GM15510 (cell line): ENCODE data around the gene DMD.

Source experiments
- POLR2A ChIP-seq: IDR thresholded peaks from 3 replicates; pipeline ENCODE4 v1.6.1; 2011; ENCODE audit warnings: borderline replicate concordance; ENCODE audit not compliant: insufficient read length; ENCODE audit errors: extremely low read depth

Gene DMD

DNA sequence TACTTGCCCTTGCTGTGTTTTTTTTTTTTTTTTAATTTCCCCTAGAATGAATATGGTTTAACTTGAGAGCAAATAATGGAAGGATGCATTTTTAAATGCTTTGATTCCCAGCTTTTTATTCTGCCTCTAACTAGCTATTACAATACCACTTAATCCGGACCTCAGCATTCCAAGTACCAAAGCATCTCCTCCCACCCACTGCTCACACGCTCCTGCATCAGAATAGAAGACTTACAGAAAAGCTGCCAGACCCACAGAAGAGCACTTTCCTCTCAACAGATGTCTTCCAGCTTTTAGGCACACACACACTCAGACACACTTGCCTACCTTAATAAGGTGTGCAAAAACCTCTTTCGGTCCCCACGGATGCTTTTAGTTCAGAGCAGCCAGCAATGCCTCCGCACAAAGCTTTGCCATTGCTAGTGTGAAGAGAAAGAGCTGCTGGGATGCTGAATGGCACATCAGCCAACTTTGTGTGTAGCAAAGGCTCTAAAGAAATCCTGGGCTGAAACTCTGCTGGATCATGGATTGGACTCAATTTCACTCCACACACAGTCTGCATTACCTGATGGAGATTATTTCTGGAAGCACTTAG is 1056.2 kb downstream of the DMD start:
- TF ChIP-seq POLR2A = no peak

- TF ChIP-seq POLR2A = no peak
These were observed 1057.8 kb downstream of the DMD start for GRCh38 chrX:32153585-32153984.

DNA sequence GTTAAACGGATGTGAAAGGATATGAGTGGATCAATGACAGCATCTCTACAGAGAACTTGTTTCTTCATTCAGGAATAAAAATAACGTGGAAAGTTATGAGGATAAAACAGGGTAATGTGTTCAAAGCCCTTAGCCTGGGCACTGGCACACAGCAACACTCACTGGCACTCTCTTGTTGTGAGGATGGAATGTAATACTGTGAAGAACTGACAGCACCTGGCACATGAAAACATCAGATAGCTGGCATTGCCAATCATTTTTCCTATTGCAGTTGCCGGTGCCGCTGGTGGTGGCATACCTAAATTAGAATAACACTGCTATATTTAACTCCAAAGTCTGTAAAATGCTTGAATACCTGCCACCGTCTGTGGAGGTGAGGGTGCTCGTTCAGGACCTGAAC is 1061.2 kb downstream of the DMD start:
- TF ChIP-seq POLR2A = no peak

DNA sequence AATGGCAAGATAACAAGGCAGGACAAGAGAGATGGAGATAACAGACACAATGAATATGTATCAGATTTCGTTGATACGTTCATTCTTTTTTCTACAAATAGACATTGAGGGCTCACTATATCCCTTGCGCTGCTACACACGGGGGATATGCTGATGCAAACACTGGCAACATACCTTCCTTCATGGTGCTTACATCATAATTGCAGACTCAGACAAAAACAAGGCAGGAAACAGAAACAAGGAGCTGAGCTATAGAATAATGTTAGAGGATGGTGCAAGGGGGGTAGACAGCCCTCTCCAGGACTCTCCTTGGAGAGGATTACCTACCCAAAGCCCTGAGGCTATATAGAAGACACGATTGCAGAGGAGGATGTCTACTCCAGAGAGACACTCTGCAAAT is 1069.5 kb downstream of the DMD start:
- no peak for TF ChIP-seq POLR2A

DNA sequence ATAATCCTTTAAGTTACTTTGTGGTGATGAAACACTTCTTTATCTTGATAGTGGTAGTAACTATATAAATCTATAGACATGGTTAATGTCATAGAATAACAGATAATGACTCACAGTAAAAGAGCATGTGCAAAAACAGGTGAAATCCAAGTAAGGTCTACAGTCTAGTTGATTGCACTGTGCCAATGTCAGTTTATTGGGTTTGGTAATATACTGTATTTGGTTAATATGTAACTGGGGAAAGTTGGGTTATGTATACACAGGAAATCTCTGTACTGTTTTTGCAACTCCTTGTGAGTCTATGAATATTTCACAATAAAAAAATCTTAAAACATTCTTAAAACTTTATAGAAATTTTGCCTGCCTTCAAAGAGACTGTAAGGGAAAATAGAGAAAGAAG is 1071.9 kb downstream of the DMD start:
- no peak for TF ChIP-seq POLR2A

- TF ChIP-seq POLR2A = no peak
These were observed 1073.8 kb downstream of the DMD start for GRCh38 chrX:32137525-32137924.

DNA sequence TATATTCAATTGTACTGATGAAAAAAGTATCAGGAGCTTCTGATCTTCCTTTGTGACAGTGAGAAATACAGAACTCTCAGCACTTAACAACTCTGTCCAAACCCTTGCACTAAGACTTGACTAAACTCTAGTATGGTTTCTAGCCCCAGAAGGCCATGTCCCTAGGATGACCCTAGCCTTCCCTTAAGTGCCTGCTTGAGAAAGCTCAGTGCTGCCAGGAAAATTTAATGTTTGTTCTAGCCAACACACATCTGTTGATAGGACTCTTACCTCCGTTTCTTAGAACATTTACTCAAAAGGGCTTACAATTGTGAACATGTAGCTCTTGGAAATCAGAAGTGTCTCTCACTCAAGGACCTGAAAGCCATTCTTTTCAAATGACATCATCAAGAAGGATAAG is 1084.4 kb downstream of the DMD start:
- no peak for TF ChIP-seq POLR2A

DNA sequence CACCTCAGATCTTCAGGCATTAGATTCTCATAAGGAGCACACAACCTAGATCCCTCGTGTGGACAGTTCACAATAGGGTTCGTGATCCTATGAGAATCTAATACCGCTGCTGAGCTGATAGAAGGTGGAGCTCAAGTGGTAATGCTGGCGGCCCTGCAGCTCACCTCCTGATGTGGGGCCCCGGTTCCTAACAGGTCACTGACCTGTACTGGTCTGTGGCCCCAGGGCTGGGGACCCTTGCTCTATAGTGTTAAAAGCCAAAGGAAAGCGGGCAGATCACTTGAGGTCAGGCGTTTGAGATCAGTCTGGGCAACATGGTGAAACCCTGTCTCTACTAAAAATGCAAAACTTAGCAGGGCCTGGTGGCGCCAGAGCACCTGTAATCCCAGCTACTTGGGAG is 1092.5 kb downstream of the DMD start:
- no peak for TF ChIP-seq POLR2A

DNA sequence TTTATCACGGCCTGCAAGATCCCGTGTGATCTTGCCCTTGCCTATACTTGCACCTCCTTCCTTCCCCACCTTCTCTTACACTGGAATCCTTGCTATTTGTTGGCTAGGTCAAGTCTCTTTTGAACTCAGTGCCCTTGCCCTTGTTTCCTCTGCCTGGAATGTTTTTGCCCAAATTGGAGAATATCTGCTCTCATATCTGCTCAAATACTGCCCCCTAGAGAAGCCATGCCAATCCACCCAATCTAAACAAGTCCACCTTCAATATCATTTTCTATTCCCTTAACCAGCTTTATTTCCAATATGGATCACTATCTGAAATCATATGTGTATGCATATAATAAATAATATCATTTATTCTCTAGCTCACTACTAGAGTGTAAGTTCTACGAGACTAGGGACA is 1095.3 kb downstream of the DMD start:
- no peak for TF ChIP-seq POLR2A

GRCh38 chrX:32087663-32088062 is 1123.7 kb downstream of the DMD start:
- no peak for TF ChIP-seq POLR2A

- TF ChIP-seq POLR2A = no peak
These were observed 1126.6 kb downstream of the DMD start for GRCh38 chrX:32084757-32085156.

- no peak for TF ChIP-seq POLR2A
These were observed 1163.1 kb downstream of the DMD start for GRCh38 chrX:32048285-32048684.

GRCh38 chrX:32045149-32045548 is 1166.2 kb downstream of the DMD start:
- no peak for TF ChIP-seq POLR2A

DNA sequence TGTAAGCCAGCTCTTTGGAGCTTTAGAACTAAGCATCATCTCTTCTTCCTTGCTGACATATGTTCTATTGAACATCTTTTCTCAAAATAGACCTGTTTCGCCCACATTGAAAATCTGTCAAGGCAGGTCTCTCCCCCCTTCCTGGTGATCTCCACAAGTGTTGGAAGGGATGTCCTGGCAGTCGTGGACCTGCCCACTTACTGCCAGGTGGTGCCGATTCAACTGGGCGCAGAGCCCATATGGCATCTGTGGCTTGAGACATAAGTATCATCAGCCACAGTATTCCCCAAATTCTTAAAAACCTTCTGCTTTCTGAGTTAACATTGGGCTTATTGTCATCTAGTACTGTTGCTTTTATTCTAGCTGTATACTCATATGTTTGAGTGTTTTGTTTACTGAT is 1170.2 kb downstream of the DMD start:
- TF ChIP-seq POLR2A = no peak

- no peak for TF ChIP-seq POLR2A
These were observed 1184.6 kb downstream of the DMD start for GRCh38 chrX:32026772-32027171.

DNA sequence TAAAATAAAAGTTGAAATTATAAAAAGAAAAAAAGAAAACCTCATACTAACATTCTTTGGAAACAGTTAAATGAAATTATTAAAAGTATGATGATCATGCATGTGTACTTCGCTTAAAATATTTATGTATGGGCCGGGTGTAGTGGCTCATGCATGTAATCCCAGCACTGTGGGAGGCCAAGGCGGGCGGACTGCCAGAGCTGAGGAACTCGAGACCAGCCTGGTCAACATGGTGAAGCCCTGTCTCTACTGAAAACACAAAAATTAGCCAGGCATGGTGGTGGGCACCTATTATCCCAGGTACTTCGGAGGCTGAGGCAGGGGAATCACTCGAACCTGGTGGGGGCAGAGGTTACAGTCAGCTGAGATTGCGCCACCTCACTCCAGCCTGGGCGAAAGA is 1187.3 kb downstream of the DMD start:
- no peak for TF ChIP-seq POLR2A

DNA sequence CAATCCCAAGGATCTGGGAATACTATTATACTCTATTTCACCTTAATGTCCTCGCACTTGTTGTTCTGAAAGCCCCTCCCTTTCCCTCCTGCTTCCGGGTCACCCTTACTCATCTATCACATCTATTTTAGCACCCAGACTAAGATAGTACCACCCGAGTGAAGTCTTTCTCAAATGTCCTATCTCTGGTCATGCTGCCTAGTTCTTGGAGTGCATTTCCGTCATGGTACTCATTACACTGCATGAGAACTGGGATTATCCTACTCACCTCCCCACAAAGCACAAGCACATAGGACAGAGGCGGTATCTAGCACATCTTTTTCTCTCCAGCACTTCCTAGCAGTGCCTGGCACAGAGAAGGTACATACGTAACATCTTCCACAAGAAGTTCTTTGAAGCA is 1195.2 kb downstream of the DMD start:
- TF ChIP-seq POLR2A = no peak
